HS-27A (cell line): ENCODE measurements around the gene CCDC34.
"Not testable (repeated sequence)": the region's sequence is repeated elsewhere in the genome, so short reads cannot be mapped to it uniquely, and the experiment has no call there.

Experiments used
- DNase-seq: peaks from one replicate; pipeline ENCODE4 v3.0.0-alpha.2; 2012; ENCODE audit warnings: low read depth, missing footprints

CCDC34 gene

DNA sequence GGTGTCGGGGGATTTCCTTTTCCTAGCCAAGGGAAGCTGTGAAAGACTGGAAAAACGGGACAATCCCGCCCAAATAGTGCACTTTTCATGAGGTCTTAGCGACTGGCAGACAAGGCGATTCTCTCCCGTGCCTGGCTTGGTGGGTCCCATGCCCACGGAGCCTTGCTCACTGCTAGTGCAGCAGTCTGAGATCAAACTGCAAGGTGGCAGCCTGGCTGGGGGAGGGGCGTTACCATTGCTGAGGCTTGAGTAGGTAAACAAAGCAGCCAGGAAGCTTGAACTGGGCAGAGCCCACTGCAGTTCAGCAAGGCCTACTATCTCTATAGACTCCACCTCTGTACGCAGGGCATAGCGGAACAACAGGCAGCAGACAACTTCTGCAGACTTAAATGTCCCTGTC, 41.7 kb downstream of the CCDC34 start:
- not testable (repeated sequence) for DNase-seq

DNA sequence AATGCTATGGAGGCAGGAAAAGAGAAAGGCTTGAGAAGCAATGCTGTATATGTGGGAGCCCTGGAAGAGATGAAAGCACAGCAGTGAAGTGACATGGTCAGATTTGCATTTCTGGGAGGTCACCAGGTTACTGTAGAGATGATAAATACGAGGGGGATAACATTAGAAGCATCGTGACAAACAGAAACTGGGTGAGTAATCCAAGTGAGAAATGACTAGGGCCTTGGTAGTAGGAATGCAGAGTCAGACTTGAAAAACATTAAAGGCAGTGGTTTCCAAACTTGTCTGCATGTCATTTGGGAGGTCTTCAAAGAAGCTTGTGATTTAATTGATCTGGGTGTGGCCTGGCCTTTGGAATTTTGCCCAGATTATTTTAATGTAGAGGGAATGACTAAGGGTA, 43.9 kb downstream of the CCDC34 start:
- DNase-seq = no peak

DNA sequence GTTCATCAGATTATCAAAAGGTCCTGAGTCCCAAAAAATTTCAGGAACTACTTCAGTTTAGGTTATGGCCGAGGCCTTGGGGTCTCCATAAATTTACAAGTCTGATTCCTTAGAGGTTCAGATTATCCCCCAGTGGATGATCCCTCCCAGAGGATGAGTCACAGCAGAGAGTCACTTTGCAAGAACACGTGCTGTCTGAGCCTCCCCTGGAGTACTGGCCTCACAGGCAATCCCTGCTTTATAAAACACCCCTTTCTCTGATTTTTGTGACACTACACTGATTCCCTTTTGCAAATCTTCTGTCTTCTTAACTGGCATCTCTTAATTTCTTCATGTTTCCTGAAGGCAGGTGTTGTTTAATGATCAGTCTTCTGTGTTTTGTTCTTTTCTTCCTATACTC, 45.3 kb downstream of the CCDC34 start:
- no peak for DNase-seq

DNA sequence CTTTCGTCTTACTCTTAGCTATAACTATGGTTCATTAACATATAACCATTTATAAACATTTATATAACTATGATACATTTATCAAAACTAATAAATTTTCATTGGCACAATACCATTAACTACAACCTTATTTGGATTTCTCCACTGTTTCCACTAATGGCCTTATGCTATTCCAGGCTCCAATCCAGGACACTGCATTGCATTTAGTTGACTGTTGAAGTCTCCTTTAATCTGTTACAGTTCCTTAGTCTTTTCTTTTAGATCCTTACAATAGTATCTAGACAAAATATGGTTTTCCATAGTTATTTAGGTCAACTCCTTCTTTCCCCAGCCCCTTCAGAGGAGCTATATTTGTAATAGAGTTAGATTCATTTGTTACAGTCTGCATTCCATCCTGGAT, 47.2 kb downstream of the CCDC34 start:
- DNase-seq = no peak

DNA sequence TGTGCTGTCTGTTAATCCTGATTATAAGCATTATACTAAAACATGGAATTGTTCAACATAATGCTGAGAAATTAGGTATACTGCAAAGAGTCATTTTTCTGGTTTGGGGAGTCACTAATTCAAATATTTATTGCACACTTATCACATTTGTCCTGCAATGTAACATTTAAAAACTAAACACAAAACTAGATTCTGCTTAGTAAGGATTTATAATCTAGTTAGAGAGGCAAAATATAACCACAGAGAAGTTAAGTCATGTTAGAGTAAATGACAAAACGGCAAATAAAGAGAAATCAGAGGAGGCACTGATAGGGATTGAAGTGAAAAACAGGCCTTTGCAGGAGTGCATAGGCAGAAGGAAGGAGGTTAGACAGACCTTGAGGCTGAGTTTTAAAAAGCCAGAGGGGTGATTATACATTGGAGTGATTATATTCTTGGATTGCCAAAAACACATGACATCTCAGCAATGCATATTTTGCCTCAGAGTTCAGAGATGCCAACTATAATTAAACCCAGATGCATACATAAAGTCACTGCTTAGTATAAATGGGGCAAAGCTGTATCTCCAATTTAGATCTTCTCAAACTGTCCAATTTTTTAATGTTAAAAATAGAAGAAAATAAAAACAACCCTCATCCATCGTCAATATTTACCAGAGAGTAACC, 49.7 kb downstream of the CCDC34 start:
- DNase-seq = no peak

DNA sequence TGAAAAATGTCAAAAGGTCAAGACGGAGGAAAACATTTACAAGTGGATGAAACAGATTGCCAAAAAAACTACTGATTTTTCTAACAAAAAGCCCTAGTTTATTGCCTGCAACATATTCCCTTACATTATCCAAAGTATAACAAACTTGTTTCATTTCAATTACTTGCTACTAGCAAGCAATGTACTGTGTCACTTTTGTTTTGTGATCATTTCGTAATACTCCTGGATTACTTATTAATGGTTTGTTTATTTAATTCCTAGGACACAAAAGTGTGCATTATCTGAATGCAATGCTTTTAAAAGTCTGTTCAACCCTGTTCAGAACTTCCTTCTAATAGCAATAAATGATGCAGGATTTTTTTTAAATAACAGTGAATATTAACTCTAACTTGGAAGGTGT, 50.9 kb downstream of the CCDC34 start:
- no peak for DNase-seq

DNA sequence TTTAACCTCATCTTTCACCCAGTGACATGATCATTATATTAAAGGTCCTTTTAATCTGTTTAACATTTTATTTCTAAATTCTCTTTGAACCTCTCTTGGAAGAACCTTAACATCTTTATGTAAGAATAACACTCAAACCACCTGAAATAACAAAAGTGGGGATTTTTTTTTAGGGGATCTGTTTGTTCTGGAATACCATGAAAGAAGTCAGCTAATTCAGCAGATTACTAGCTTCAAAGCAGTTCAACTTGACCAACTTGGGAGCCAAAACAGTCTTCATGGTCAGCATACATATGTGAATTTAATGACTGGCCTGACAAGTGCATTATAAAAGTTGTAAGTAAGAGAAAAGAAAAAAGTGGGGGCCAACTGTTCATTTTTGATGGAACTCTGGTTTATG, 52.3 kb downstream of the CCDC34 start:
- DNase-seq = no peak

DNA sequence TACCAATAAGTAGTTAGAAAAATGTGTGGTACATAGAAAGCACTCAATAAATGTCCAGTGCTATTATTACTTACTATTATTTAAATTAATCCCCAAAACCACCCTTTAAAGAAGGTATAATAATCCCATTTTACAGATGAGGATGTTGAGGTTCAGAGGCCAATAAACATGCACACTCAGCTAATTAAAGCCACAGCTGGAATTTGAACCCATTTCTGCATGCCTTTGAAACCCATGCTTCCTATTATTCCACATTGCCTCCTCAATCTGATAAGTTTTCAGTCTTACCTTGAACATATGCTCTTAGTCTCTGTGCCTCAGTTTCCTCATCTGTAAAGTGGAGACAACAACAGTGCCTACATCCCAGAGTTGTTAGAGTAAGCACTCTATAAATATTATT, 52.8 kb downstream of the CCDC34 start:
- no peak for DNase-seq

DNA sequence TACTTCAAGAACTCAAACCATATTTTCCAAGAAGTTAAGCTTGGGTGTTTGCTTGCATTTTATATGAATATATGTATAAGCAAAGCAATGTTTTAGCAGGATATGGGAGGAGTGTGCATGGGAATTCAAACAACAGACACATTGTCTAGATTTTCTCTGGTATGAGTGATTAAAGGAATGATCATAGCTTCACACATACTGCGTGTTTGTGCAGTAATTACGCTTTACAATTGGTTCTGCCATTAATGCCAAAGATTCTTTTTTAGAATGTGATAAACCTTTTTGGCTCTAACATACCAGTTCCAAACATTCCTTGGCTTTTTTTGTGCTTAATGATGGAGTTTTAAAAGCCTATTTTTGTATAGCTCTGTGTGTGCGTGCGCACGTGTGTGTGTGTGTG, 54.0 kb downstream of the CCDC34 start:
- DNase-seq = no peak

DNA sequence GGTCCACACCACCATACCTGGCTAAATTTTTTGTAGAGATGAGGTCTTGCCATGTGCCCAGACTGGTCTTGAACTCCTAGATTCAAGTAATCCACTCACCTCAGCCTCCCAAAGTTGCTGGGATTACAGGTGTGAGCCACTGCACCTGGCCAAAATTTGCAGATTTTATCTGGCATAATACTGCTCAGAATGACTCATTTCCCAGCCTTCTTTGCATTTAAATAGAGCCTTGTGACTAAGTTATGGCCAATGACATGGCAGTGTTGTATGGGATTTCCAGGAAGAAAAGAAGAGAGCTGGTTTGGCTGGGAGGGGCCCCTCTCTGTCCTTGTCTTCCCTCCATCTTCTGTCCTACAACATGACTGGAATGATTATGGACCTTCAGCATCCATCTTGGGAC, 55.8 kb downstream of the CCDC34 start:
- no peak for DNase-seq

DNA sequence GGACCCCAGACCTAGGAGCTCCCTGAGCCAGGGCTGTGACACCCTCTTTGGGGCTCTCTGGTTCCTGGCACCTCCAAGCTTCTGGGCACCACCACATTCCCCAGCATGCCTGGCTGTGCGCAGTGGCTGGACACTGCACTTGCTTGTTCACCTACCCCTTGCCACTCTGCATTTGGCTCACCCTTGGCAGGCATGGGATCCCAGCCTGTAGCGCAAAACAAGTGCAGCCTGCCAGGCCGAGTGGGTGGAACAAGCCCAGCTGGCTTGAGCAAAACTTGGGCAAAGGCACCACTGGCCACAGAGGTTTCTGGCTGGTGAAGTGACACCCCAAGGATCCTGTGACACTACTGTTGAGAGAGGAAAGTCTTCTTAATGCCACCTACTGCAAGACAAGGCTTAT, 57.3 kb downstream of the CCDC34 start:
- no peak for DNase-seq

DNA sequence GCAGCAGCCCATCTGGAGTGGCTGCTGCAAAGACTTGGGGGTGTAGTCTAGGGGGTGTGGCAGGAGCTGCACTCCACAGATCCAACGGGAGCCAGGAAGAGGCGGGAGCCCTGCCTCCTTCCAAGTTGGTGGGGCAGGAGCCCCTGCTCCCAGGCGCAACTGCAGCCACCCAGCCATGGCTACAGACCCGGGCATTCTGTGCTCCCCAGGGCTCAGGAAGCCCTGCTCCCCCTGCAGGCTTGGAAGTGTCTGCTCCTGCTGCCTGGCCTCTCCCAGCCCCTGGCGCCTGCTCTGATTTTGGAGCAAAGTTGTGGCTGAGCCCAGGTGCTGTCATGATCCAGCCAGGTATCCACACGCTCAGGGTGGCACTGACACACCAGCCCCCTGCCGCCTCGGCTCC, 58.5 kb downstream of the CCDC34 start:
- no peak for DNase-seq

DNA sequence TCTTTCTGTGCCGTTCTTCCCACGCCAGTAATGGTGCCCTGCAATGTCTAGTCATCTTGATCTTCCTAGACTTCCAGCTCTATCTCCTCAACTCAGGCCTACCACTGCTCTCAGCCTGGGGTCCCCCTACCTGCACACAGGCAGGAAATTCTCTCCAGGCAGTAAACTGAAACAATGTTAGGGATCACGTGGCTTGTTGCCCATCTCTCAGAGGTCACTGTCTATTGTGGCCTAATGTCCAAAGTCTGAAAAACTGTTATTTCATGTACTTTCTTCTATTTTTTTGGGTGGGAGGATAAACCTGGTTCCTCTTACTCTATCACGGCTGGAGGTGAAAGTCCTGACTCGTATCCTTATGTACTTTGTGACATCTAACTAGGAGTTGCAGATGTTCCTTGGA, 59.1 kb downstream of the CCDC34 start:
- no peak for DNase-seq

DNA sequence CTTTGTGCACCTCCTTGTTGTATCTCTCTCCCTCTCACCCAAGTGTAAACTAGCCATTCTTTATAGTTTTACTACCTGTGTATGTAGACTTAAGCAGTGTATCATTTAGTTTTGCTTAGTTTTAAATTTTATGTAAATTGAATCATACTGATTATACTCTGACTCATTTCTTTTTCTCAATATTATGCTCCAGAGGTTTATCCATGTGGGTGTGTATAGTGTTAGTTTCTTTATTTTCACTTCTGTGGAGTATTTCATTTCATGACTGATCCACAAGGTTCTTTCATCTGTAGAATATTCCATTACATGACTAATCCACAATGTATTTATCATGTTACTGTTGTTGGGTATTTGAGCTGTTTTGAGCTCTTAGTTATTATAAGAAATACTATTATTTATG, 62.0 kb downstream of the CCDC34 start:
- no peak for DNase-seq

DNA sequence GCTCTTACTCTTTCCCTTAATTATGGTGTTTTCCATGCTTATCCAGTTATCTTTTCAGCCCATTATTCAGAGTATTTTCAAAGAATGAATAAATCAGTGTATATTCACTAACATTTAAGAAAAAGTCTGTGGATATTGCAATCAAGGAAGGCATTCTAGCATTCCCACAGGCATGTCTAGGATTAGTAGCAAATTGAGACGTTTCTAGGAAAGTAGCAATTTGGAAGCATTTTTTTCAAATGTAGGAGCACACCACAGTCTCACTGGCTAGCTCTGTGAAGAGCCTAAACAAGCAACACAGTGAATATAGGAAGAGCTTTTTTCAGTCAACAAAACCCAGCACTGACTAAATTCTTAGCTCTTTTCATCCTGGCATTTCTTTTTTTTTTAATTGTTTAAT, 65.4 kb downstream of the CCDC34 start:
- DNase-seq = no peak

DNA sequence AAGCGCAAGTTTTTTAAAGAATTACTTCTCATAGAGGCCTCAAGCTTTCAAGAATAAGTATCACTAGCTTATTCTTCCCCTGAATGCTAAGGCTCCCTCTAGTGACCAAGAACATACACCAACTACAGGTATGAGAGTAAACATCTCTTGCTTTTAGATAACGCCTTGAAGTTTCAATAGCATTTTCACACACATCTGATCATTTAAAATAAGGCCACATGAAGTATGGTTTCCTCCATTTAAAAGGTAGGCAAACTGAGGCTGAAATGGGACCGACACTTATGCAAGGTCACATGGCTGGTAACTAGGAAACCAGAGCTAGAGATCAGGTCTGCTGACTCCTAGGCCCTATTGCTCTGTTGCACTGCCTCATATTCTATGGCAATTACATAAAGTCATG, 66.5 kb downstream of the CCDC34 start:
- no peak for DNase-seq

DNA sequence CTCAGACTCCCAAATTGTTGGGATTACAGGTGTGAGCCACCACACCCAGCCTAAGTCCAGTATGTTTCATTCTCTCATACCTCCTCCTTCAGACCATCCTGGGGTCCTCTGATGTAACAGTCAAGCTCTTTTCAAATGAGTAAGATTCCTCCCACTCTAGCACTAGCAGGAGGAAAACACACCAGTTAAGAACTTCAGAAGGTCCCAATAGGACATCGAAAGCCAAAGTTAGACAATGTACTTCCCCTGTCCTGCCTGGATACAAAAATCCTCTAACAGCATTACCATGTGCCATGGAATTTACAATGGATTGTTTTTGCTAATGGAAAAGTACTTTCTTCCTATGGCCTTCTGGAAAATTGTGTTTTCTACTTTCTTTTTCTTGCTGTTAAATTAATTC, 67.1 kb downstream of the CCDC34 start:
- DNase-seq = no peak

DNA sequence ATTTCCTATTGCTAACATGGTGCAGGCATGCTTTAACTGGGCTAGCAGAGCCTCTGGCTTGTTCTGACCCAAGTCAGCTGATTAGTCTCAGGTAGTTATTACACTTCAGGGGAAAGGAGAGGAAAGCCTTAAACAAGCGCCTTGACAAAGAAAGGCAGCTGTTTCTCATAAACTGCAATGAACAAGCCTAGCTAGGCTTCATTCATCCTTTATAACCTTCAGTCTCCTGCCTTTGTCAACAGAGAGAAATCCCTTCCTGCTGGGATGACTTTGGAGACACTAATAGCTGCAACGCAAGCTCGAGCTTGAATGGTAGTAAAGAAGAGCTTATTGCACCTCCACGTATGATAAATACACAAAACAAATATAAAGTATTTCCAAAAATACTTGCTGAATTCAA, 68.4 kb downstream of the CCDC34 start:
- no peak for DNase-seq

DNA sequence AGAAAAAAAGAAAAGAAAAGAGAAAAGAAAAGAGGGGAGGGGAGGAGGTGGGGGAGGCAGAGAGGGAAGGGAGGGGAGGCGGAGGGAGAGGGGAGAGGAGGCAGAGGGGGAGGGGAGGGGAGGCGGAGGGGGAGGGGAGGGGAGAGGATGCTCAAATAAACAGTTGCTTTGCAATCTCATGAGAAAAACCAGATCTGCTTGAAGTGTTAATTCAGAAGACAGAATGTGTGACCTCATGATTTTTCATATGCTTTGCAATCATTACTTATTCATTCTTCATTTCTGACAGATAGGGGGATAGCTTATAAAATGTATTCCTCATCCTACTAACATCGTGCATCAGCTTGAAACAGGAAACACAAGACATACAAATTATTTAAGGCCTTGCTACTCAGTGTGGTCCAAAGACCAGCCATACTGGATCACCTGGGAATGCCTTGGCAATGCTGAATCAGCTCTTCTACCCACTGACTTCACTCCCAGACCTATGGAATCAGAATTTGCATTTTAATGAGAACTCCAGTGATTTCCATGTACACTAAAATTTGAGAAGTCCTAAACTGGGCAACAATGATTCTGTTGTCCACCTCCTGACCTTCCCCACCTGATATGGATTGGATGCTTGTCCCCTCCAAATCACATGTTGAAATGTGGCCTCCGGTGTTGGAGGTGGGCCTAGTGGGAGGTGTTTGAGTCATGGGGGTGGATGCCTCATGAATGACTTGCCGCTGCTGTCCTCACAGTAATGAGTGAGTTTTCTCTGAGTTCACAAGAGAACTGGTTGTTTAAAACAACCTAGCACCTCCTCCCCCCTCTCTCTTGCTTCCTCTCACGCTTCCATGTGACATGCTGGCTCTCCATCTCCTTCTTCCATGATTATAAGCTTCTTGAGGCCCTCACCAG, 69.2 kb downstream of the CCDC34 start:
- DNase-seq = no peak

DNA sequence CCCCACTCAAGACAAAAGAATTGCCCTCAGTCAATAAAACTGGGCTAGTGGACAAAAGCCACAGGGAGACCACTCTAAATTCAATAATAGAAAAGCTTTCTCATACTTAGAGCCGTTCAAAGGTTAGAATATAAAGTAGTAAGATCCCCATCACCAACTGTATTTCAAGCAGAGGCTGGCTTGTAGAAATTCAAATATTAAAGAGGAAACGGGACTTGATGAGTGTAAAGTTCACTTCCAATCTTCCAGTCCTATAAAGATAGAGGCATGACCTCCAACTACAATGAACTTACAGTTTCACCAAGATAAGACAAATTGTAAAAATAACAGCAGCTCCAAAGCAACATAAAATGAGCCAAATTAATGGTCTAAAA, 70.4 kb downstream of the CCDC34 start:
- no peak for DNase-seq

DNA sequence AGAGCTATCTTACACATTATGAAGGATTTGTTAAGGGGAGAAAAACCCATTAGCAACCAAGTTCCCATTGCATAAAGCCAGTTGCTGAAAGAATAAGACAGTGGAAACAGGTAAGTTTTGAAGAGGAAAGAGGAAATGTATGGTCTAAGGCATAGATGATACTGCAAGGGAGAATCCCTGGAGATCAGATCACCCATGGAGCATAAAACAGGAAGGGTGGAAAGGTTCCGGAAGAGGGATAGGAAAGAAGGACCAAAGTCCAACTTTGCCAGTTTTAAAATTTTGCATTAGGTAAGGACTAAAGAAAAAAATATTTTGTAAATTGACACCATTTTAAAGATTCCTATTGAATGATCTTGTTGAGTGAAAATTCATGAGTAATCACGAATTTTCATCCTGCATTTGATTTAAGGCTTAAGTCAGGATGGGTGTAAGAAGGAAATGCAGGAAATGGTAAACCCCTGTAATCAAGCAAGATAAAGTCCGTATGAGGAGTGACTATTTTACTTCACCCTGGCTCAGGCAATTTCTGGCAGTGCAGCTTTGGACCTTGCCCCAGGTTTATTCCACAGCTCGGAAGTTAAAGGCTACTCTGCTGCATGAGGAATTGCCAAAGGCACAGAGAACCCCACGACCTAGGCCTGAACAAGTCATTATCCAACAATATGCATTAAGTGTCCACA, 70.9 kb downstream of the CCDC34 start:
- no peak for DNase-seq

DNA sequence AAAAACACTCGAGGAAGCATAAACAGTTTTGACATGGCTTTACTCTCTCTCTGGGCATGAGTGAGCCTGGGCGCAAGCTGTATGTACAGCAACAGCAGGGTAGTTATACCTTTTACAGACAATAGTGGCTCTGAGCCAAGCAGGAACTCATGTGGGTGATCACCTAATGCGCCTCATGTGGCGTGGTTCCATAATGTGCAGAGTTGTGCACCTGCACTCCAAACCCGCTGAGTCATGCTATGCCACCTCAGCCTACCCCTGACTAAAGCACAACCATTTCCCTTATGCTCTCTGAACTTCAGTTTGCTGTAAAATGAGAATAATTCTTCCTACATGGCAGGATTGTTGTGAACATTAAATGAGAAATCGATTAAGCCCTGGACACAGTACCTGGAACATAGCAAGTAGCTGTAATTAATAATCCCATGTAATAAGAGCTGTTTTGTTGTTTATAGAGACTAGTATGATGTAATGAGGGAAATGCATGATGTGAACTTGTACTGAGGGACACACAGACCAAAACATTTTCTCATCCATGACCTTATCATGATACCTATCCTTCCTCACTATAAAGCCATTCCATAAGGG, 71.6 kb downstream of the CCDC34 start:
- DNase-seq = no peak
